ENCODE measurements around the gene GOLM1. TPM values are rescaled to one million over a fixed set of nuclear protein-coding genes. Genes with fewer than 3 reads are reported as not detected.

The GOLM1 gene
- total and polyA plus RNA-seq, 2 of the 13 experiments (the other 11 are each of a cell fraction or from before 2014, with no cell fraction given): 0.20 to 0.30 TPM

GRCh38 chr9:86020731-86021130 lies 78.6 kb downstream of the GOLM1 start:
- no peaks in the 10 kb centered on the region for H3K9me3 ChIP-seq (ENCODE audit: low read length)
- H2AFZ ChIP-seq (ENCODE audit: low read length): no peak overlapping the region
- no peak for ATAC-seq
- FAIRE-seq: no peak
- intact Hi-C loops (cut with micrococcal nuclease; ENCODE audit: unreplicated experiment) (no loop called here), in situ Hi-C loops (cut with HindIII; ENCODE audit: extremely low pct_ligation_motif_present, low pct_unique_long_range_greater_than_20kb) (no loop called here)
- no peaks in the 10 kb centered on the region for H4K20me1 ChIP-seq (ENCODE audit: insufficient read depth, low read length)
- no peaks in the 10 kb centered on the region for H3K27me3 ChIP-seq (ENCODE audit: control insufficient read depth in 1 of 2, insufficient read depth in 2 of 2, low read length in 2 of 2)
- H3K4me2 ChIP-seq (ENCODE audit: low read depth, low read length): no peak overlapping the region
- peaks cover 5 to 52% of the 10 kb centered on the region in 2 experiments for H3K36me3 ChIP-seq (replicated peaks in 1 of 2; ENCODE audit: control insufficient read depth in 1 of 2, insufficient read depth in 2 of 2, low read length in 2 of 2)
- DNase-seq (ENCODE audit: low spot score): no peak
- 100% methylated on average over 1 of the region's 1 CpG for WGBS (ENCODE audit: low lambda C conversion rate)
- ChIA-PET CTCF (ENCODE audit: low intra/inter-chr PET ratio, low total read pairs) (no interaction called here), POLR2A (no interaction called here)
- H3K4me3 ChIP-seq (replicated peaks in 1 of 3; ENCODE audit: insufficient read depth in 1 of 3, low read depth in 2 of 3, low read length in 3 of 3): no peak overlapping the region
- H3K4me1 ChIP-seq (ENCODE audit: insufficient read depth, low read length): no peaks in the 10 kb centered on the region
- BruUV-seq (replicated peaks): no TSS peak
- H3K79me2 ChIP-seq (ENCODE audit: insufficient read depth, low read length): no peaks in the 10 kb centered on the region
- TF ChIP-seq ZNF318 (CRISPR knock-in tag; IDR thresholded peaks at IDR 0.05): no peak
- H3K9ac ChIP-seq (ENCODE audit: insufficient read depth, low read depth, low read length): no peak overlapping the region
- no peak overlapping the region for H3K27ac ChIP-seq (ENCODE audit: extremely low read length, insufficient read depth, low read length)
